Panc1 (cell line): ENCODE data around the gene SLC39A5. TPM values are rescaled to one million over a fixed set of nuclear protein-coding genes. Genes with fewer than 3 reads are reported as not detected.
"Not testable (repeated sequence)": the region's sequence is repeated elsewhere in the genome, so short reads cannot be mapped to it uniquely, and the experiment has no call there.

Experiments used
- ATAC-seq: fragments of 200-7000 bp; cut with Tn5 transposase; 2 replicates; pipeline ENCODE4 v1.9.1; 2020; ENCODE audit warnings: mild to moderate bottlenecking, moderate library complexity
- BruUV-seq: library from RNA; stranded (reverse); fragments of 400-500 nt; replicated peaks from 2 replicates; lab custom pipeline; 2021; lab: Mats Ljungman, UMichigan
- CTCF ChIA-PET: fragments of 300-600 bp; sonication (Branson Sonifier 250); formaldehyde crosslinking; loops from one replicate; lab custom pipeline; 2022; ENCODE audit warnings: antibody characterized with exemption; lab: Charles Lee
- POLR2A ChIA-PET: fragments of 300-600 bp; sonication (Branson Sonifier 250); formaldehyde crosslinking; loops from one replicate; lab custom pipeline; 2022; ENCODE audit warnings: antibody characterized with exemption; lab: Charles Lee
- DNase-seq: peaks from one replicate; pipeline ENCODE4 v3.0.0-alpha.2; 2010; ENCODE audit warnings: low read depth, low spot score
- H3K27ac ChIP-seq: 2 replicates; pipeline ENCODE4 v1.5.1; 2011; ENCODE audit warnings: mild to moderate bottlenecking, low read length, inconsistent platforms
- H3K27me3 ChIP-seq: fragments of 200-500 bp; sonication (Bioruptor generic); 2 replicates; pipeline ENCODE4 v1.6.0; 2014; ENCODE audit warnings: low read length, inconsistent platforms; ENCODE audit not compliant: control insufficient read depth, insufficient read depth
- H3K36me3 ChIP-seq: fragments of 200-500 bp; sonication (Bioruptor generic); 2 replicates; pipeline ENCODE4 v1.5.1; 2014; ENCODE audit warnings: inconsistent platforms, mild to moderate bottlenecking, low read length, moderate library complexity; ENCODE audit not compliant: control insufficient read depth, insufficient read depth
- H3K4me1 ChIP-seq: 2 replicates; pipeline ENCODE4 v1.5.1; 2011; ENCODE audit warnings: inconsistent platforms, mild to moderate bottlenecking, low read length, moderate library complexity; ENCODE audit not compliant: control insufficient read depth, insufficient read depth
- H3K4me3 ChIP-seq, 2 experiments: 2 replicates each; pipeline ENCODE4 v1.5.1; 2011 to 2012; ENCODE audit warnings: low read depth in 2 of 2, low read length in 2 of 2, mild to moderate bottlenecking in 2 of 2, inconsistent platforms in 1 of 2, moderate library complexity in 1 of 2
- H3K9me3 ChIP-seq: fragments of 200-500 bp; sonication (Bioruptor generic); 2 replicates; pipeline ENCODE4 v1.5.1; 2014; ENCODE audit warnings: low read depth, mild to moderate bottlenecking, inconsistent platforms, low read length, moderate library complexity; ENCODE audit not compliant: control insufficient read depth, insufficient read depth
- POLR2AphosphoS5 ChIP-seq: IDR thresholded peaks from 2 replicates; pipeline ENCODE4 v1.6.1; 2012; ENCODE audit warnings: mild to moderate bottlenecking, low read depth, low read length, moderate library complexity
- REST ChIP-seq, 2 experiments: IDR thresholded peaks; 2 replicates each; pipeline ENCODE4 v1.6.1; 2011 to 2012; ENCODE audit warnings: low read depth in 2 of 2, control low read depth in 1 of 2, low read length in 1 of 2, mild to moderate bottlenecking in 1 of 2, moderate library complexity in 1 of 2; ENCODE audit not compliant: insufficient read depth in 1 of 2
- SIN3A ChIP-seq: IDR thresholded peaks from 2 replicates; pipeline ENCODE4 v1.6.1; 2012; ENCODE audit warnings: low read depth, mild to moderate bottlenecking, low read length, moderate library complexity, borderline replicate concordance; ENCODE audit not compliant: insufficient read depth
- TCF7L2 ChIP-seq: IDR thresholded peaks from 2 replicates; pipeline ENCODE4 v1.6.1; 2011; ENCODE audit warnings: mild to moderate bottlenecking, low read depth, low read length, inconsistent platforms
- in situ Hi-C: cut with HindIII; loops from 2 replicates; pipeline ENCODE4 v1.10.0; 2016; ENCODE audit warnings: low sequenced_read_pairs, low pct_unique_long_range_greater_than_20kb
- intact Hi-C: fragments of 100-400 bp; cut with micrococcal nuclease; formaldehyde crosslinking; loops from one replicate; pipeline ENCODE4 v1.10.0; 2022; ENCODE audit not compliant: unreplicated experiment
- total RNA-seq: library from RNA; stranded (reverse); gene quantifications from one replicate; pipeline ENCODE4 v1.2.1, GENCODE V29; 2021; ENCODE audit not compliant: unreplicated experiment
- TF ChIP-seq, protein P1 (sequence below): fragments of 450-650 bp; IDR thresholded peaks from 2 replicates; pipeline ENCODE4 v1.5.1; 2017; ENCODE audit warnings: mild to moderate bottlenecking

The SLC39A5 gene
- total RNA-seq, 1 experiment from 2014 or later, result 0.23 TPM

GRCh38 chr12:56282030-56282429 lies 52.2 kb downstream of the SLC39A5 start:
- ATAC-seq (no peak), DNase-seq (no peak)
- H3K4me3 ChIP-seq, result no peak overlapping the region
- BruUV-seq, result no TSS peak
- H3K27ac ChIP-seq, result no peak overlapping the region
- H3K27me3 ChIP-seq, result no peaks in the 10 kb centered on the region
- TF ChIP-seq TCF7L2 (no peak), POLR2AphosphoS5 (no peak), SIN3A (no peak), REST (IDR thresholded peaks at IDR 0.05; ENCODE audit: insufficient read depth in 1 of 2, low read depth in 2 of 2, low read length in 1 of 2) (no peak)
- TF ChIP-seq, protein P1, sequence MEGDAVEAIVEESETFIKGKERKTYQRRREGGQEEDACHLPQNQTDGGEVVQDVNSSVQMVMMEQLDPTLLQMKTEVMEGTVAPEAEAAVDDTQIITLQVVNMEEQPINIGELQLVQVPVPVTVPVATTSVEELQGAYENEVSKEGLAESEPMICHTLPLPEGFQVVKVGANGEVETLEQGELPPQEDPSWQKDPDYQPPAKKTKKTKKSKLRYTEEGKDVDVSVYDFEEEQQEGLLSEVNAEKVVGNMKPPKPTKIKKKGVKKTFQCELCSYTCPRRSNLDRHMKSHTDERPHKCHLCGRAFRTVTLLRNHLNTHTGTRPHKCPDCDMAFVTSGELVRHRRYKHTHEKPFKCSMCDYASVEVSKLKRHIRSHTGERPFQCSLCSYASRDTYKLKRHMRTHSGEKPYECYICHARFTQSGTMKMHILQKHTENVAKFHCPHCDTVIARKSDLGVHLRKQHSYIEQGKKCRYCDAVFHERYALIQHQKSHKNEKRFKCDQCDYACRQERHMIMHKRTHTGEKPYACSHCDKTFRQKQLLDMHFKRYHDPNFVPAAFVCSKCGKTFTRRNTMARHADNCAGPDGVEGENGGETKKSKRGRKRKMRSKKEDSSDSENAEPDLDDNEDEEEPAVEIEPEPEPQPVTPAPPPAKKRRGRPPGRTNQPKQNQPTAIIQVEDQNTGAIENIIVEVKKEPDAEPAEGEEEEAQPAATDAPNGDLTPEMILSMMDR, result no peak
- intact Hi-C loops (no loop called here), in situ Hi-C loops (no loop called here)
- peaks cover 26% of the 10 kb centered on the region for H3K36me3 ChIP-seq
- CTCF ChIA-PET, result no interaction called here
- no peaks in the 10 kb centered on the region for H3K4me1 ChIP-seq
- no peaks in the 10 kb centered on the region for H3K9me3 ChIP-seq
- POLR2A ChIA-PET, result no interaction called here

DNA sequence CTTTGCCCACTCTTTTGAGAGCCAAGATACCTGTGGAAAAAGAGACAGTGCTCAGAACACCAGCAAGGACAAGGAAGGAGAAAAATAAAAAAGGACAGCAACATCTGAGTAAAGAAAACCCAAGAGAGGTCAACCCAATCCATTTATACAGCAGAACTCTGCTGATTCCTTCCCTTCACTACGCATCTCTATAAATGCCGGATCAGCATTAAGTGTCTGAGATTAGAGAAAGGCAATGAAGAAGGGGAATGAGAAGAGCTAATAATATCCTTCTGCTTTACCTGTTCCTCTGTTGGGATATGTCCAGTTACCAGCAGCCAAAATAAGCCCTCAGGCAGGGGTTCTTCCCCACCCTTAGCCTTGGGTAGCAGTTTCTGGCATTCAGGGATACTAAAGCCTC lies 52.7 kb downstream of the SLC39A5 start:
- TF ChIP-seq POLR2AphosphoS5 (no peak), REST (IDR thresholded peaks at IDR 0.05; ENCODE audit: insufficient read depth in 1 of 2, low read depth in 2 of 2, low read length in 1 of 2) (no peak)
- Histone ChIP-seq H3K4me1 (no peaks in the 10 kb centered on the region), H3K4me3 (no peak overlapping the region), H3K36me3 (peaks cover 26% of the 10 kb centered on the region), H3K27me3 (no peaks in the 10 kb centered on the region), H3K27ac (no peak overlapping the region), H3K9me3 (no peaks in the 10 kb centered on the region)
- ChIA-PET POLR2A (no interaction called here), CTCF (no interaction called here)
- ATAC-seq, result no peak
- in situ Hi-C loops (no loop called here), intact Hi-C loops (no loop called here)
- no peak for DNase-seq
- no TSS peak for BruUV-seq

DNA sequence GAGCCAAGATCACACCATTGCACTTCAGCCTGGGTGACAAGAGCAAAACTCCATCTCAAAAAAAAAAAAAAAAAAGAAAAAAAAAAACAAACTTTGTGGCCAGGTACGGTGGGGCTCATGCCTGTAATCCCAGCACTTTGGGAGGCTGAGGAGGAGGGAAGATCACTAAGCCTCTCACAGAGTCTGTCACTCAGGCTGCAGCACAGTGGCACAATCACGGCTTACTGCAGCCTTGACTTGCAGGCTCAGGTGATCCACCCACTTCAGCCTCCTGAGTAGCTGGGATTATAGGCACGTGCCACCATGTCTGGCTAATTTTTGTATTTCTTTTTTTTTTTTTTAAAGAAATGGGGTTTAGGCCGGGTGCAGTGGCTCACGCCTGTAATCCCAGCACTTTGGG lies 54.4 kb downstream of the SLC39A5 start:
- CTCF ChIA-PET, result not testable (repeated sequence)

More for the DNA sequence above, 54.4 kb downstream of the SLC39A5 start:
- H3K9me3 ChIP-seq, H3K4me3 ChIP-seq, BruUV-seq, in situ Hi-C loops, ATAC-seq, H3K4me1 ChIP-seq, H3K27ac ChIP-seq, H3K27me3 ChIP-seq, DNase-seq, intact Hi-C loops: not testable (repeated sequence)
- H3K36me3 ChIP-seq, result peaks cover 26% of the 10 kb centered on the region
- POLR2A ChIA-PET, result interaction anchor here (0.7 kb wide), 1 partner anchor 85 kb away, joined by 18 read pairs; no protein-coding TSS in a partner anchor
